GM21786 (cell line): ENCODE measurements around the gene TRPM2.
"Not testable (repeated sequence)": the region's sequence is repeated elsewhere in the genome, so short reads cannot be mapped to it uniquely, and the experiment has no call there.

ENCODE experiments used
- ATAC-seq: cut with Tn5 transposase; IDR thresholded peaks from one replicate; pipeline ENCODE4 v1.9.1; 2021; ENCODE audit not compliant: unreplicated experiment

TRPM2 gene

DNA sequence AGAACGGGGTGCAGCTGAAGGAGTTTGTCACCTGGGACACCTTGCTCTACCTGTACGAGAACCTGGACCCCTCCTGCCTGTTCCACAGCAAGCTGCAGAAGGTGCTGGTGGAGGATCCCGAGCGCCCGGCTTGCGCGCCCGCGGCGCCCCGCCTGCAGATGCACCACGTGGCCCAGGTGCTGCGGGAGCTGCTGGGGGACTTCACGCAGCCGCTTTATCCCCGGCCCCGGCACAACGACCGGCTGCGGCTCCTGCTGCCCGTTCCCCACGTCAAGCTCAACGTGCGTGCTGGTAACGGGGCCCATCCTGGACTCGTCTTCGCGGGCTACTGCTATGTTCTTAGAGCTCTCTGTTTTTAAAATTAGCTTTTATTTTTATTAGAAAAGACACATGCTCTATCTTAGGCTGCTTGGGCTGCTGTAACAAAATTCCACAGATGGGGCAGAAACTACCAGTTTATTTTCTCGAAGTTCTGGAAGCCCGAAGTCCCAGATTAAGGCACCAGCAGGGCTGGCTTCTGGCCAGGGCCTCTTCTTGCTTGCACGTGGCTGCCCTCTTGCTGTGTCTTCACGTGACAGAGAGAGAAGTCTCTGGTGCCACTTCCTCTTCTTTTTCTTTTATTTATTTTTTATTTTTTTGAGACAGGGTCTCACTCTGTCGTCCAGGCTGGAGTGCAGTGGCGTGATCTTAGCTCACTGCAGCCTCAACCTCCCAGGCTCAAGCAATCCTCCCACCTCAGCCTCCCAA, 38.1 kb downstream of the TRPM2 start:
- no peak for ATAC-seq

- ATAC-seq = no peak
These were observed 38.8 kb downstream of the TRPM2 start for GRCh38 chr21:44392185-44392584.

DNA sequence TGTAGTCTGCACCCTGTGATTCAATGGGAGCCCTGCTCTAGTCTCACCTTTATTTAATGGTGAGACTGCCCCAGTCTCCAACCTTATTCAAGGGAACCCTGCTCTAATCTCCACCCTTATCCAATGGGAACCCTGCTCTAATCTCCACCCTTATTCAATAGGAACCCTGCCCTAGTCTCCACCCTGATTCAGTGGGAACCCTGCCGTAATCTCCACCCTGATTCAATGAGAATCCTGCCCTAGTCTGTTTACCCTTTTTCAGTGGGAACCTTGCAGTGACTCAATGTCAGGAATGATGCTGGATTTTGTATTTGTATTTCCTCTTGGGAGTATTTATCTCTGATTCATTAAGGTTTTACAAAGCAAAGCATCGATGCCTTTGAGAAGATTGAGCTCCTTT, 39.5 kb downstream of the TRPM2 start:
- ATAC-seq = no peak

DNA sequence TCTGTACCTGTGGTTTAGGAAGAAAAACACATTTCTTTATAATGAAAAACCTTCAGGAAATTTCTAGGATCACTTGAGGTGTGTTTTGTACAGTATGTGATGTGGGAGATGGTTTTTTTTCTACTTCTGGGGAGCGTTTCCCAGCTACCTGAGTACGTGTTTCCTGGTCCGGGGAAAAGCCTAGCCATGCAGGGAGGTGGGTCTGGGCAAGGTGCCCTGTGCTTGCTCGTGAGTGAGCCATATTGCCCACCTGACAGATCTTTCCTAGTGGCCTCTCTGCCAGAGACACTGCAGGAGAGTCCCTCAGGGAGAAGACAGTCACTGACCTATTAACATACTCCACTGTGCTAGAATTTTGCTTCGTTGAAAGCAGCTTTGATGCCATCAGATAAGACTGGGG, 41.3 kb downstream of the TRPM2 start:
- no peak for ATAC-seq

DNA sequence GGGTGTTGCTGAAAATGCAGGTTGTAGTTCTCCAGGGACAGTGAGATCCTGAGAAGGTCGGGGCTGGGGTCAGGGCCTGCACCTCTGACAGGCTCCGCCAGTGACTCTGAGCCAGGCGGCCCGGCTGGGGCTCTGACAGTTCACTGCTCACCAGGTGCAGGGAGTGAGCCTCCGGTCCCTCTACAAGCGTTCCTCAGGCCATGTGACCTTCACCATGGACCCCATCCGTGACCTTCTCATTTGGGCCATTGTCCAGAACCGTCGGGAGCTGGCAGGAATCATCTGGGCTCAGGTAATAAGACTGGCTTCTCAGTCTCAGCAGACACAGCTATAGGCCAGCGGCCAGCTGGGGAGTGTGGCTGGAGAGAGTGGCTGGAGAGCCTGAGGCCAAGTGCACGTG, 41.8 kb downstream of the TRPM2 start:
- no peak for ATAC-seq

GRCh38 chr21:44396803-44397202, 43.4 kb downstream of the TRPM2 start:
- ATAC-seq = not testable (repeated sequence)

DNA sequence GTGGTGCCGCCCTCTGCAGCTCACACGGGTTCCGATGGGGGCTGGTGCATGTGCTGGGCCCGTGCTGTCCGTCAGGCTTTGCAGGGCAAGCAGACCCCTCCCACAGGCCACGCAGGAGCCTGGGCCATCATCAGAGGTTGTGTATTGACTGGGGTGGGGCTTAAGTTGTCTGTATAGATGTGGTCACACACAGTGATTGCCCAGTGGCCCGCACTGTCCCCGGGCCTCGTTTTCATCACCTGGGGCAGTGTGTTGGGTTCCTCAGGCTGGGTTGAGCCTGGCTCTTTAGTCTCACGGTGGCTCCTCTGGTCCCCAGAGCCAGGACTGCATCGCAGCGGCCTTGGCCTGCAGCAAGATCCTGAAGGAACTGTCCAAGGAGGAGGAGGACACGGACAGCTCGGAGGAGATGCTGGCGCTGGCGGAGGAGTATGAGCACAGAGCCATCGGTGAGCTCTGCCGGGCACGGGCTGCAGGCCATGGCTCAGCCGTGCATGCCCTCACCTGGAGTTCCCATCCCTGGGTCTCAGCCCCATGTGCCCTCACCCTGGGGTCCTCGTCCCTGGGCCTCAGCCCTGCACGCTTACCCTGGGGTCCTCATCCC, 44.1 kb downstream of the TRPM2 start:
- no peak for ATAC-seq

GRCh38 chr21:44398499-44398898, 45.1 kb downstream of the TRPM2 start:
- ATAC-seq = no peak

- no peak for ATAC-seq
These were observed 45.9 kb downstream of the TRPM2 start for GRCh38 chr21:44399151-44399954.

GRCh38 chr21:44399955-44400790, 46.8 kb downstream of the TRPM2 start:
- no peak for ATAC-seq

GRCh38 chr21:44400791-44401385, 47.5 kb downstream of the TRPM2 start:
- ATAC-seq = no peak

- ATAC-seq = no peak
These were observed 48.2 kb downstream of the TRPM2 start for GRCh38 chr21:44401386-44402160.

DNA sequence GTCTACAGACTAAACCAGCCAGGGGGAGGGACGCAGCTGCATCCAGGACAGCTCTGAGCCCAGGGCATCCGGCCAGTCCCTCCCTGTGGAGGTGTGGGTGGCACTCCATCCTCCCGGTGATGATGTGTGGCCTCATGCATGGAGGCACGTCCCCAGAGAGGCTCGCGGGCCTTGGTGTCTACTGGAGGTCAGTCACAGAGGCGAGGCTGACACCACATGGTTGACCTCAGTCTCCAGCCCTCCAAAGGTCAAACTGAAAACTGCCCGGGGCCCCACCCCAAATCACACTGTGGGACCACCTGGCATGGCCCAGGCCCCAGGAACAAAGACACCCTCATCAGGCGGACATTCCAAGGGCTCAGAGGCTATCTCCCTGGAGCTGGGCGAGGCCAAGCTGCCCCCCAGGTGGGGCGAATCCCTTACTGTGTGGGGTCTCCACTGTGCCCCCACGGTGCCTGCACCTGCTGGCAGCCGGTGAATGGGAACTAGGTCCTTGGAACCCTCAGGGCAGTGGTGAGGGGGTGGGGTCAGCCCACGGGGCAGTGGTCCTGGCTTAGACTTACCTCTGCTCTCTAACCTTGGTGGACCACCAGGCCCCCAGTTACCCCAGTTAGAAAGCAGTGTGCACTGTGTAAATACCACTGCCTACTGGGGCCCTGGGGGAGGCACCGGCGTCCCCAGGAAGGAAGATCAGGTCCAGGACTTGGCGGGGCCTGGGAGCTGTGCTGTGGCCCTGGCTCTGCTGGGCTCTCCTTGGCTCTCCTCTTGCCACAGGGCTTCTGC, 49.1 kb downstream of the TRPM2 start:
- no peak for ATAC-seq

- ATAC-seq = no peak
These were observed 49.9 kb downstream of the TRPM2 start for GRCh38 chr21:44403106-44404020.

DNA sequence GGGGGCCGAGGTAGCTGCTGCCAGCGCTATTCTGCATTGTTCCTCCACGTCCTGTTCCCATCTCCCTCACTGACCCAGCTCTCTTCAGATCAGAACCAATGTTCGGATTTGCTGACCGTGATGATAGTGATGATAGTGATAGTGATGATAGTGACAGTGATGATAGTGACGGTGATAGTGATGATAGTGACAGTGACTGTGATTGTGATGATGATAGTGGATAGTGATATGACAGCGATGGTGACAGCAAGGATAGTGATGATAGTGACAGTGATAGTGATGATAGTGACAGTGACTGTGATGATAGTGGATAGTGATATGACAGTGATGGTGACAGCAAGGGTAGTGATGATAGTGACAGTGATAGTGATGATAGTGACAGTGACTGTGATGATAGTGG, 51.1 kb downstream of the TRPM2 start:
- ATAC-seq = not testable (repeated sequence)

GRCh38 chr21:44405091-44405947, 51.9 kb downstream of the TRPM2 start:
- ATAC-seq = no peak
